HepG2 (cell line): ENCODE measurements around the gene PID1. TPM values are rescaled to one million over a fixed set of nuclear protein-coding genes. Genes with fewer than 3 reads are reported as not detected.

Source experiments
- ATAC-seq: fragments of 200-7000 bp; cut with Tn5 transposase; 3 replicates; pipeline ENCODE4 v1.9.1; 2020; ENCODE audit warnings: mild to moderate bottlenecking, moderate library complexity
- BruUV-seq: library from RNA; stranded (reverse); fragments of 400-500 nt; replicated peaks from 2 replicates; lab custom pipeline; 2021; lab: Mats Ljungman, UMichigan
- CTCF ChIA-PET: fragments of 300-600 bp; formaldehyde crosslinking; extraction: SDS; loops from one replicate; lab custom pipeline; 2021; ENCODE audit warnings: low total read pairs, inconsistent platforms, low intra/inter-chr PET ratio; lab: Yijun Ruan, JAX
- POLR2A ChIA-PET: fragments of 350-600 bp; sonication (Branson Sonifier 250); formaldehyde crosslinking; loops from one replicate; lab custom pipeline; 2020; ENCODE audit warnings: antibody characterized with exemption, inconsistent platforms; lab: Yijun Ruan, JAX
- DNase-seq: peaks from one replicate; pipeline ENCODE4 v3.0.0-alpha.2; 2015; ENCODE audit warnings: low spot score
- FAIRE-seq: peaks from 3 replicates; lab custom pipeline; 2011; peaks lifted over from hg19 to GRCh38; lab: Jason Lieb, UNC
- H2AFZ ChIP-seq: one replicate; pipeline ENCODE4 v1.6.1; 2011; ENCODE audit warnings: low read length, inconsistent platforms
- H3K27ac ChIP-seq: fragments of 300-600 bp; 3 replicates; pipeline ENCODE4 v1.8.0; 2011; ENCODE audit warnings: mixed run types, mild to moderate bottlenecking, mixed read lengths, low read length, inconsistent platforms; ENCODE audit not compliant: insufficient read depth; ENCODE audit errors: extremely low read length
- H3K27me3 ChIP-seq, 2 experiments: fragments of 200-600 bp in 1 of 2; 2 replicates in 1 of 2; 3 replicates in 1 of 2; pipeline versions ENCODE4 v1.6.0 to v1.8.0; 2011; ENCODE audit warnings: low read length in 2 of 2, mild to moderate bottlenecking in 2 of 2, moderate library complexity in 2 of 2, inconsistent platforms in 1 of 2; ENCODE audit not compliant: insufficient read depth in 2 of 2, control insufficient read depth in 1 of 2
- H3K36me3 ChIP-seq, 2 experiments: fragments of 200-600 bp in 1 of 2; replicated peaks in 1 of 2; 2 replicates in 1 of 2; 3 replicates in 1 of 2; pipeline versions ENCODE4 v1.5.1 to v1.8.0; 2011; ENCODE audit warnings: low read length in 2 of 2, inconsistent platforms in 1 of 2; ENCODE audit not compliant: insufficient read depth in 2 of 2, control insufficient read depth in 1 of 2
- H3K4me1 ChIP-seq: 2 replicates; pipeline ENCODE4 v1.5.1; 2012; ENCODE audit warnings: low read length, inconsistent platforms; ENCODE audit not compliant: insufficient read depth
- H3K4me2 ChIP-seq: 2 replicates; pipeline ENCODE4 v1.6.0; 2011; ENCODE audit warnings: low read depth, low read length, inconsistent platforms
- H3K4me3 ChIP-seq, 3 experiments: fragments of 200-600 bp in 1 of 3; sonication (generic), shearing (Covaris generic) in 1 of 3; replicated peaks in 1 of 3; 2 replicates each; pipeline ENCODE4 v1.5.1; 2011 to 2016; ENCODE audit warnings: low read length in 3 of 3, inconsistent platforms in 2 of 3, low read depth in 2 of 3, mild to moderate bottlenecking in 2 of 3, control low read depth in 1 of 3, mixed read lengths in 1 of 3; ENCODE audit not compliant: insufficient read depth in 1 of 3
- H3K79me2 ChIP-seq: one replicate; pipeline ENCODE4 v1.6.1; 2011; ENCODE audit warnings: low read length, inconsistent platforms; ENCODE audit not compliant: insufficient read depth
- H3K9ac ChIP-seq: 2 replicates; pipeline ENCODE4 v1.6.0; 2011; ENCODE audit warnings: mild to moderate bottlenecking, low read depth, low read length, inconsistent platforms; ENCODE audit not compliant: insufficient read depth
- H3K9me3 ChIP-seq: 2 replicates; pipeline ENCODE4 v1.5.1; 2012; ENCODE audit warnings: mild to moderate bottlenecking, low read length
- H4K20me1 ChIP-seq: 2 replicates; pipeline ENCODE4 v1.6.0; 2011; ENCODE audit warnings: inconsistent platforms, mild to moderate bottlenecking, low read length, moderate library complexity; ENCODE audit not compliant: insufficient read depth
- FOXO4 ChIP-seq: sonication (generic); formaldehyde crosslinking; conservative IDR thresholded peaks from 2 replicates; pipeline ENCODE4 v1.8.1; 2023; ENCODE audit warnings: missing genetic modification reagents
- MBD4 ChIP-seq: IDR thresholded peaks from 2 replicates; pipeline ENCODE4 v1.6.1; 2012; ENCODE audit warnings: low read length, inconsistent platforms, borderline replicate concordance
- MED8 ChIP-seq: sonication (generic); formaldehyde crosslinking; IDR thresholded peaks from 2 replicates; pipeline ENCODE4 v1.8.1; 2023; ENCODE audit warnings: mild to moderate bottlenecking, missing genetic modification reagents; ENCODE audit not compliant: insufficient replicate concordance
- NFIB ChIP-seq: sonication (generic); formaldehyde crosslinking; IDR thresholded peaks from 2 replicates; pipeline ENCODE4 v1.9.0; 2021; ENCODE audit warnings: missing genetic modification reagents, mild to moderate bottlenecking, borderline replicate concordance
- SATB2 ChIP-seq: sonication (generic); formaldehyde crosslinking; IDR thresholded peaks from 2 replicates; pipeline ENCODE4 v1.5.0; 2020; ENCODE audit warnings: missing genetic modification reagents
- SMYD3 ChIP-seq: sonication (generic); formaldehyde crosslinking; IDR thresholded peaks from 2 replicates; pipeline ENCODE4 v1.8.1; 2023; ENCODE audit warnings: mild to moderate bottlenecking, missing genetic modification reagents
- SRSF9 ChIP-seq: fragments of 200-400 bp; formaldehyde crosslinking; IDR thresholded peaks from 2 replicates; pipeline ENCODE4 v1.6.1; 2018; ENCODE audit warnings: borderline replicate concordance, mild to moderate bottlenecking, low read depth, low read length; ENCODE audit not compliant: insufficient read depth, poor library complexity, severe bottlenecking
- ZNF549 ChIP-seq: sonication (generic); formaldehyde crosslinking; IDR thresholded peaks from 2 replicates; pipeline ENCODE4 v1.5.0; 2020; ENCODE audit warnings: missing genetic modification reagents
- ZNF720 ChIP-seq: sonication (generic); formaldehyde crosslinking; IDR thresholded peaks from 2 replicates; pipeline ENCODE4 v1.4.0; 2020; ENCODE audit warnings: missing genetic modification reagents
- WGBS: methylation state at CpG from one replicate; pipeline ENCODE4 v1.1.6; 2017; ENCODE audit warnings: low lambda C conversion rate; 5-methylcytosine and 5-hydroxymethylcytosine counted together
- in situ Hi-C: cut with HindIII; loops from 2 replicates; pipeline ENCODE4 v1.10.0; 2017; ENCODE audit warnings: low pct_unique_long_range_greater_than_20kb; ENCODE audit not compliant: extremely low pct_ligation_motif_present
- intact Hi-C: fragments of 100-400 bp; cut with micrococcal nuclease; formaldehyde crosslinking; loops from one replicate; pipeline ENCODE4 v1.10.0; 2022; ENCODE audit not compliant: unreplicated experiment
- polyA plus RNA-seq, 8 experiments: library from polyadenylated mRNA; depleted of rRNA in 3 of 8; stranded (reverse) in 7 of 8; unstranded in 1 of 8; fragments of >200 nt; fragmentation: Illumina TruSeq in 4 of 8; extraction: Trizol in 4 of 8; gene quantifications; 2 replicates each; pipeline versions ENCODE4 v1.2.1 to v1.2.3, GENCODE V29; 2011 to 2016; ENCODE audit warnings: low read depth in 4 of 8, missing spikeins in 1 of 8, mixed read lengths in 1 of 8; ENCODE audit not compliant: insufficient read depth in 1 of 8
- total RNA-seq, 5 experiments: library from RNA; depleted of rRNA; stranded (reverse); fragments of >200 nt; fragmentation: Illumina TruSeq; extraction: Trizol; gene quantifications; 2 replicates each; pipeline ENCODE4 v1.2.3, GENCODE V29; 2016; ENCODE audit warnings: low read depth in 1 of 5

PID1 gene
- total and polyA plus RNA-seq, 2 of the 13 experiments (the other 11 are each of a cell fraction or from before 2014, with no cell fraction given): 0.15 to 0.18 TPM

GRCh38 chr2:229071292-229071976 lies 199.7 kb downstream of the PID1 start:
- CTCF ChIA-PET: no interaction called here
- in situ Hi-C loops (no loop called here), intact Hi-C loops (no loop called here)
- Histone ChIP-seq H3K36me3 (no peaks in the 10 kb centered on the region), H3K79me2 (no peaks in the 10 kb centered on the region), H3K9ac (no peak overlapping the region), H2AFZ (no peak overlapping the region), H4K20me1 (no peaks in the 10 kb centered on the region), H3K4me1 (no peaks in the 10 kb centered on the region), H3K27ac (no peak overlapping the region), H3K4me2 (no peak overlapping the region), H3K9me3 (peaks cover 98% of the 10 kb centered on the region), H3K4me3 (no peak overlapping the region), H3K27me3 (no peaks in the 10 kb centered on the region)
- POLR2A ChIA-PET: no interaction called here
- DNase-seq: no peak
- no peak for ATAC-seq
- no TSS peak for BruUV-seq
- WGBS: 70% methylated on average over 5 of the region's 5 CpGs
- FAIRE-seq: no peak
- TF ChIP-seq ZNF720 (CRISPR knock-in tag) (no peak), NFIB (no peak), MBD4 (no peak), SATB2 (CRISPR knock-in tag) (no peak), MED8 (CRISPR knock-in tag) (no peak), ZNF549 (CRISPR knock-in tag) (no peak), SMYD3 (CRISPR knock-in tag) (no peak), SRSF9 (no peak), FOXO4 (no peak)
